Transverse colon (tissue), 4 donors: ENCODE data around the gene HS3ST2.
"Not testable (repeated sequence)": the region's sequence is repeated elsewhere in the genome, so short reads cannot be mapped to it uniquely, and the experiment has no call there.

ENCODE experiments used
- CTCF ChIP-seq, 5 experiments: fragments of 200-600 bp in 3 of 5; fragments of 450-650 bp in 2 of 5; sonication (generic) in 3 of 5; IDR thresholded peaks; 1 replicate in 2 of 5; 2 replicates in 3 of 5; pipeline ENCODE4 v1.5.1; 2016 to 2017; ENCODE audit warnings: antibody characterized with exemption in 5 of 5, inconsistent platforms in 3 of 5, mild to moderate bottlenecking in 2 of 5, moderate library complexity in 1 of 5
- POLR2A ChIP-seq: fragments of 450-650 bp; IDR thresholded peaks from one replicate; pipeline ENCODE4 v1.6.1; 2016; ENCODE audit warnings: antibody characterized with exemption, mild to moderate bottlenecking, moderate library complexity
- POLR2AphosphoS5 ChIP-seq, 3 donors: sonication (generic); formaldehyde crosslinking; IDR thresholded peaks; one replicate each; pipeline ENCODE4 v1.6.1; 2016; ENCODE audit warnings: antibody characterized with exemption in 3 of 3

GRCh38 chr16:22939744-22940363 lies 125.9 kb downstream of the HS3ST2 start:
- not testable (repeated sequence) for TF ChIP-seq POLR2A; CTCF (IDR thresholded peaks at IDR 0.05); POLR2AphosphoS5 (IDR thresholded peaks at IDR 0.05)
